ENCODE results near the gene CCNK.

The CCNK gene

DNA sequence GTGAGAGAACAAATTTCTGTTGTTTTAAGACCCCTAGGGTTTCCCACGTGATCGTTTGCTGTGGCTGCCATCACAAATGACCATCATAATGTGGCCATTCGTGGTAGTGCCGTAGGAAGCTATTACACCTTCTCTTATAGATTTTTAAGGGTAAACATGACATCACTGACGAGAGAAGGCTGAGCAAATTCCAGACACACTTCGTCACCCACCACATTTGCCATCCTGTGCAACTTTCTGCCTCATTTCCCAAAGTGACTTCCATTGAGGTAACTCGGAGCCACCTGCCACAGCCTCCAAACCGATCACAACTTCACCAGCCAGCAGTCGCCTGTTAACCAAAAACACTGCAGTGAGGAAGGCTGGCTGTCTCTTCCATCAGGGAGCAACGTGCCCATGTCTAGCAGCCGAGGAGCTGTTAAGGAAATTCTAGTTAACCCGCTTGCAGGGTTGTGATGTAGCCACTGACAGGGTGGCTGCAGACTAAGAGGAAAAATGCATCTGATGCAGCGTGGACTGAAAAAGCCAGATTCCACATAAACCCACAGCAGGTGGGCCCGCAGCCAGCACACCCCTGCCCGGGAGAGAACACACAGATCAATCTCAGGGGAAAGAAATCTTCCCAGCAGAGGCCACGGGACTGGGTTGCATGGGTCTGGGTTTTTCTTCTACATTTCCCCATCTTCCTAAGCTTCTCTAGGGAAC, 78.2 kb downstream of the CCNK start:
- H3K27ac ChIP-seq = 0 out of 2 replicates have a peak overlapping the region, but pooled peaks have one; percentile 16
- ChIA-PET CTCF (no interaction called here), POLR2A (ENCODE audit: low non-redundant PET) (no interaction called here)
- TF ChIP-seq, protein P1, sequence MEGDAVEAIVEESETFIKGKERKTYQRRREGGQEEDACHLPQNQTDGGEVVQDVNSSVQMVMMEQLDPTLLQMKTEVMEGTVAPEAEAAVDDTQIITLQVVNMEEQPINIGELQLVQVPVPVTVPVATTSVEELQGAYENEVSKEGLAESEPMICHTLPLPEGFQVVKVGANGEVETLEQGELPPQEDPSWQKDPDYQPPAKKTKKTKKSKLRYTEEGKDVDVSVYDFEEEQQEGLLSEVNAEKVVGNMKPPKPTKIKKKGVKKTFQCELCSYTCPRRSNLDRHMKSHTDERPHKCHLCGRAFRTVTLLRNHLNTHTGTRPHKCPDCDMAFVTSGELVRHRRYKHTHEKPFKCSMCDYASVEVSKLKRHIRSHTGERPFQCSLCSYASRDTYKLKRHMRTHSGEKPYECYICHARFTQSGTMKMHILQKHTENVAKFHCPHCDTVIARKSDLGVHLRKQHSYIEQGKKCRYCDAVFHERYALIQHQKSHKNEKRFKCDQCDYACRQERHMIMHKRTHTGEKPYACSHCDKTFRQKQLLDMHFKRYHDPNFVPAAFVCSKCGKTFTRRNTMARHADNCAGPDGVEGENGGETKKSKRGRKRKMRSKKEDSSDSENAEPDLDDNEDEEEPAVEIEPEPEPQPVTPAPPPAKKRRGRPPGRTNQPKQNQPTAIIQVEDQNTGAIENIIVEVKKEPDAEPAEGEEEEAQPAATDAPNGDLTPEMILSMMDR (conservative IDR thresholded peaks at IDR 0.05; ENCODE audit: low read depth) = no peak
- DNase-seq (ENCODE audit: low spot score) = no peak

DNA sequence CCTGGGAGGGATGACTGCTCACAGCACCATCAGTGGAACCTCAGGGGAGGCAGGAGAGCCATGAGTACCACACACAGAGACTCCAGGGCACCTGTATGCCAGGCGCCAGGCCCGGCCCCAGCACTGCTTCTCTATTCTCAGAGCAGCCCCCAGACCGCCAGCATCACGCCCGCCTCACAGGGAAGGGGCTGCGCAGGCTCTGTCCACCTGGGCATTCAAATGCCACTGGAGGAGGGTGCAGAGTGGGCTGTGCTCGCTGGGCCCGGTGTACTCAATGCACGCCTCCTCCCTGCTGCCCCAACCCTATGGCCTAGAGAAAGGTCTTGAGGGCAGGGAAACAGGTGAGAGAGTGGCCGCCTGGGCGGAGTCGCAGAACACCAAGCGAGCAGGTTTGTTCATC, 79.2 kb downstream of the CCNK start:
- ChIA-PET POLR2A (ENCODE audit: low non-redundant PET) (no interaction called here), CTCF (no interaction called here)
- no peak for DNase-seq (ENCODE audit: low spot score)
- H3K27ac ChIP-seq = peak overlapping the region; percentile 16
- TF ChIP-seq, protein P1 (conservative IDR thresholded peaks at IDR 0.05; ENCODE audit: low read depth) = no peak

DNA sequence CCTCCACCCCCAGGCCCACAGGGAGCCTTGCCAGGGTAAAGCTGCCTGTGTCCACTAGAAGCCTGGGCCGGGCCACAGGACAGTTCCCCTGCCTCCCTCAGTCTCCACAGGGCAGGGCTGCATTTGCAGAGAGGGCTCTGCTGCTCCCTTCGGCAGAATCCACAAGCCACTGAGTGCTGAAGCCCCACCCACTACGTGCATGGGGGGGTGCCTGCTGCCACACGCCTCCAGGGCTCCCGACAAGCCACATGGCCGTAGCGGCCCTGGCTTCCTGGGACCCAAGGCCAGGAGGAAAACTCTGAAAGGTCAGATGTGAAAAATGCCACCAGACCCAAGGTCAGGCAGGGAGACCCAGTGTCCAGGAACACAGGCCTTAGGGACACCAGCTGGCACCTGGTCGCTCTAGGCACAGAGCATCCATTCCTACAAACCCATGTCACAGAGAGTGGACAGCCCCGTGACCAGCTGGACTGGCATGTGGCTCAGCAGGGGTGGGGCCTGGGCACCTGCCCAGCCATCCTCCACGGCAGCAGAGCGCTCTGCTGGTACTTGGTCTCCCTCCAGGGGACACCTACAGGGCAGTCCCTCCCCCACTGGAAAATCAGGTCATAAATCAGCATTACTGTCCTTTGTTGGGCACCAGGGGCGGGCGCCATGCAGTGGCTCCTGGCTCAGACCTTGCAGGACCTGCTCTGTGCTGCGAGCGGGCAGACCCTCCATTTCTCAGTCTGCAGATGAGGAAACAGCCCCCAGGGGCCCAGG, 79.9 kb downstream of the CCNK start:
- no peak for DNase-seq (ENCODE audit: low spot score)
- ChIA-PET POLR2A (ENCODE audit: low non-redundant PET) (no interaction called here), CTCF (interaction anchor here (0.6 to 1.5 kb wide), 3 partner anchors 13 to 289 kb away, joined by 3 to 5 read pairs (median 3); partner anchors contain the start of gene BCL11B)
- peak overlapping the region; percentile 16 for H3K27ac ChIP-seq
- TF ChIP-seq, protein P1 (conservative IDR thresholded peaks at IDR 0.05; ENCODE audit: low read depth) = no peak

DNA sequence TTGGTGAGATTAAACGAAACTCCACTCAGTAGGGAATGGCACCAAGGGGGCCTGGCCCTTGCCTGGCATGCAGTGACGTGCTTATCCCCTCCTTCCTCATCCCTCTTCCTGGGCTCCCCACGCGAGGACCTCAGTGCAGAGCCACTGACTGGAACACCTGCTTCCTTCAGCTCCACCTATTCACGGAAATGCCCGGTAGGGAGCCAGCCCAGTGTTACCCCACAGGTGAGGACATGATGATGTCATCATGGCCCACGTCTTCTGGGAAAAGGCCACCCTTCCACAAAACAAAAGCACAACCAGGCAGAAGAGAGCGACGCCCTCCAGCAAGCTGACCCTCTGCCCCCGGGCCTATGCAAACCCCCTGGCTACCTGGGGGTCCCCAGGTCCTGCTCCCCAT, 80.7 kb downstream of the CCNK start:
- TF ChIP-seq, protein P1 (conservative IDR thresholded peaks at IDR 0.05; ENCODE audit: low read depth) = no peak
- ChIA-PET CTCF (interaction anchor here (1.2 to 1.8 kb wide), 3 partner anchors 13 to 27 kb away, joined by 4 to 6 read pairs (median 5); no protein-coding TSS in a partner anchor), POLR2A (ENCODE audit: low non-redundant PET) (no interaction called here)
- peak overlapping the region; percentile 16; the same call in 1 of the 2 replicates for H3K27ac ChIP-seq
- DNase-seq (ENCODE audit: low spot score) = no peak
